SHP77 (cell line): ENCODE results near the gene CYYR1.

Experiments
- DNase-seq, 2 experiments: peaks; one replicate each; lab custom pipeline; 2025; lab: John Stamatoyannopoulos, UW

CYYR1 gene

GRCh38 chr21:26433386-26433785 lies 139.7 kb downstream of the CYYR1 start:
- no peak for DNase-seq

- DNase-seq = no peak
Observed at GRCh38 chr21:26432410-26432809, 140.7 kb downstream of the CYYR1 start.

GRCh38 chr21:26425576-26425975 lies 147.5 kb downstream of the CYYR1 start:
- no peak for DNase-seq

GRCh38 chr21:26423511-26423910 lies 149.6 kb downstream of the CYYR1 start:
- DNase-seq = no peak

GRCh38 chr21:26422706-26423105 lies 150.4 kb downstream of the CYYR1 start:
- DNase-seq = no peak

GRCh38 chr21:26422138-26422537 lies 150.9 kb downstream of the CYYR1 start:
- no peak for DNase-seq

- DNase-seq = no peak
Observed at GRCh38 chr21:26421724-26422123, 151.4 kb downstream of the CYYR1 start.
